Measurements from ENCODE around the gene RCAN2.

GRCh38 chr6:46310196-46310595 is 181.1 kb downstream of the RCAN2 start:
- TF ChIP-seq POLR2AphosphoS5 (IDR thresholded peaks at IDR 0.05; ENCODE audit: low read depth, low read length) (no peak), TCF7L2 (IDR thresholded peaks at IDR 0.05; ENCODE audit: low read depth, low read length) (no peak), REST (IDR thresholded peaks at IDR 0.05; ENCODE audit: insufficient read depth in 1 of 2, low read depth in 2 of 2, low read length in 1 of 2) (no peak)
- TF ChIP-seq, protein P1, sequence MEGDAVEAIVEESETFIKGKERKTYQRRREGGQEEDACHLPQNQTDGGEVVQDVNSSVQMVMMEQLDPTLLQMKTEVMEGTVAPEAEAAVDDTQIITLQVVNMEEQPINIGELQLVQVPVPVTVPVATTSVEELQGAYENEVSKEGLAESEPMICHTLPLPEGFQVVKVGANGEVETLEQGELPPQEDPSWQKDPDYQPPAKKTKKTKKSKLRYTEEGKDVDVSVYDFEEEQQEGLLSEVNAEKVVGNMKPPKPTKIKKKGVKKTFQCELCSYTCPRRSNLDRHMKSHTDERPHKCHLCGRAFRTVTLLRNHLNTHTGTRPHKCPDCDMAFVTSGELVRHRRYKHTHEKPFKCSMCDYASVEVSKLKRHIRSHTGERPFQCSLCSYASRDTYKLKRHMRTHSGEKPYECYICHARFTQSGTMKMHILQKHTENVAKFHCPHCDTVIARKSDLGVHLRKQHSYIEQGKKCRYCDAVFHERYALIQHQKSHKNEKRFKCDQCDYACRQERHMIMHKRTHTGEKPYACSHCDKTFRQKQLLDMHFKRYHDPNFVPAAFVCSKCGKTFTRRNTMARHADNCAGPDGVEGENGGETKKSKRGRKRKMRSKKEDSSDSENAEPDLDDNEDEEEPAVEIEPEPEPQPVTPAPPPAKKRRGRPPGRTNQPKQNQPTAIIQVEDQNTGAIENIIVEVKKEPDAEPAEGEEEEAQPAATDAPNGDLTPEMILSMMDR (IDR thresholded peaks at IDR 0.05), result no peak
